ENCODE data around the gene ING3.

Gene ING3

GRCh38 chr7:121020989-121021969 is 70.7 kb downstream of the ING3 start:
- TF ChIP-seq CTCF (IDR thresholded peaks at IDR 0.05), result no peak

- TF ChIP-seq CTCF (IDR thresholded peaks at IDR 0.05), result no peak
These were observed 72.6 kb downstream of the ING3 start for GRCh38 chr7:121023194-121023593.

- TF ChIP-seq CTCF (IDR thresholded peaks at IDR 0.05), result no peak
These were observed 73.3 kb downstream of the ING3 start for GRCh38 chr7:121023683-121024511.

- no peak for TF ChIP-seq CTCF (IDR thresholded peaks at IDR 0.05)
These were observed 74.0 kb downstream of the ING3 start for GRCh38 chr7:121024611-121025010.

GRCh38 chr7:121026159-121026558 is 75.6 kb downstream of the ING3 start:
- no peak for TF ChIP-seq CTCF (IDR thresholded peaks at IDR 0.05)

- no peak for TF ChIP-seq CTCF (IDR thresholded peaks at IDR 0.05)
These were observed 76.1 kb downstream of the ING3 start for GRCh38 chr7:121026577-121027111.

Data from LNCAP (cell line).